ENCODE data around the gene APOBEC3B. TPM values are rescaled to one million over a fixed set of nuclear protein-coding genes. Genes with fewer than 3 reads are reported as not detected.
"Not testable (repeated sequence)": the region's sequence is repeated elsewhere in the genome, so short reads cannot be mapped to it uniquely, and the experiment has no call there.

APOBEC3B gene
- total RNA-seq, 1 donor from 2014 or later = not detected

GRCh38 chr22:39039306-39040126, 57.4 kb downstream of the APOBEC3B start:
- H3K36me3 Mint-ChIP-seq (ENCODE audit: unreplicated experiment) = no peaks in the 10 kb centered on the region
- no peak for DNase-seq
- H3K27me3 Mint-ChIP-seq (ENCODE audit: unreplicated experiment) = peaks cover 2% of the 10 kb centered on the region
- TF ChIP-seq CTCF (IDR thresholded peaks at IDR 0.05; ENCODE audit: partially characterized antibody, unreplicated experiment) = no peak
- H3K4me3 Mint-ChIP-seq (ENCODE audit: unreplicated experiment) = peak overlapping the region; percentile 84
- H3K9me3 Mint-ChIP-seq (ENCODE audit: unreplicated experiment) = peaks cover 6% of the 10 kb centered on the region
- H3K27ac Mint-ChIP-seq (ENCODE audit: unreplicated experiment) = peak overlapping the region; percentile 69
- H3K4me1 Mint-ChIP-seq (ENCODE audit: low read depth, unreplicated experiment) = peaks cover 6% of the 10 kb centered on the region

- H3K9me3 Mint-ChIP-seq (ENCODE audit: unreplicated experiment); H3K27me3 Mint-ChIP-seq (ENCODE audit: unreplicated experiment); H3K36me3 Mint-ChIP-seq (ENCODE audit: unreplicated experiment); DNase-seq; H3K4me1 Mint-ChIP-seq (ENCODE audit: low read depth, unreplicated experiment): not testable (repeated sequence)
- Mint-ChIP-seq H3K27ac (ENCODE audit: unreplicated experiment) (peak overlapping the region; percentile 69), H3K4me3 (ENCODE audit: unreplicated experiment) (peak overlapping the region; percentile 84)
Observed at GRCh38 chr22:39040155-39040537, 58.0 kb downstream of the APOBEC3B start.

GRCh38 chr22:39040538-39041296, 58.6 kb downstream of the APOBEC3B start, which contains the start of gene APOBEC3F:
Gene APOBEC3F (plus strand): TSS chr22:39040864. CDS start chr22:39040961, 97 bp downstream.
- H3K27me3 Mint-ChIP-seq (ENCODE audit: unreplicated experiment); H3K4me1 Mint-ChIP-seq (ENCODE audit: low read depth, unreplicated experiment); H3K9me3 Mint-ChIP-seq (ENCODE audit: unreplicated experiment); H3K36me3 Mint-ChIP-seq (ENCODE audit: unreplicated experiment): not testable (repeated sequence)
- H3K27ac Mint-ChIP-seq (ENCODE audit: unreplicated experiment) = peak within 1 kb of the TSS; percentile 69
- peak within 1 kb of the TSS; percentile 84 for H3K4me3 Mint-ChIP-seq (ENCODE audit: unreplicated experiment)
- DNase-seq = peak; percentile 75

GRCh38 chr22:39041908-39042307, 59.8 kb downstream of the APOBEC3B start:
- DNase-seq = no peak
- Mint-ChIP-seq H3K9me3 (ENCODE audit: unreplicated experiment) (peaks cover 9% of the 10 kb centered on the region), H3K4me3 (ENCODE audit: unreplicated experiment) (no peak overlapping the region), H3K27ac (ENCODE audit: unreplicated experiment) (no peak overlapping the region), H3K27me3 (ENCODE audit: unreplicated experiment) (peaks cover 2% of the 10 kb centered on the region), H3K4me1 (ENCODE audit: low read depth, unreplicated experiment) (peaks cover 6% of the 10 kb centered on the region), H3K36me3 (ENCODE audit: unreplicated experiment) (no peaks in the 10 kb centered on the region)
- no peak for TF ChIP-seq CTCF (IDR thresholded peaks at IDR 0.05; ENCODE audit: partially characterized antibody, unreplicated experiment)

Other genes starting within 250 kb of the APOBEC3B start
- 174 TPM for gene SUN2, start 226.3 kb upstream of the APOBEC3B start, total RNA-seq (ENCODE audit: unreplicated experiment)
- 19.4 TPM for gene DNAL4, start 188.2 kb upstream of the APOBEC3B start, total RNA-seq (ENCODE audit: unreplicated experiment)
- gene NPTXR, start 138.3 kb upstream of the APOBEC3B start, total RNA-seq (ENCODE audit: unreplicated experiment) = 9.2 TPM
- gene CBX6, start 110.1 kb upstream of the APOBEC3B start, total RNA-seq (ENCODE audit: unreplicated experiment) = 27.6 TPM
- not detected for gene APOBEC3A, start 24.7 kb upstream of the APOBEC3B start, total RNA-seq (ENCODE audit: unreplicated experiment)
- gene APOBEC3C, start 31.9 kb downstream of the APOBEC3B start, total RNA-seq (ENCODE audit: unreplicated experiment) = 0.71 TPM
- 0.64 TPM for gene APOBEC3D, start 38.8 kb downstream of the APOBEC3B start, total RNA-seq (ENCODE audit: unreplicated experiment)
- 2.8 TPM for gene APOBEC3F, start 58.5 kb downstream of the APOBEC3B start, total RNA-seq (ENCODE audit: unreplicated experiment)
- gene APOBEC3G, start 94.9 kb downstream of the APOBEC3B start, total RNA-seq (ENCODE audit: unreplicated experiment) = 1.0 TPM
- gene APOBEC3H, start 114.9 kb downstream of the APOBEC3B start, total RNA-seq (ENCODE audit: unreplicated experiment) = not detected
- gene CBX7, start 170.3 kb downstream of the APOBEC3B start, total RNA-seq (ENCODE audit: unreplicated experiment) = 5.9 TPM

All from glutamatergic neuron (in vitro differentiated cells).